Activated CD4-positive, alpha-beta T cell treated with anti-CD3 and anti-CD28 coated beads for 48 hours (primary cell): ENCODE data around the gene OR8K1.

Experiments
- DNase-seq: peaks from one replicate; pipeline ENCODE4 v3.0.0-alpha.2; 2020

OR8K1 gene

DNA sequence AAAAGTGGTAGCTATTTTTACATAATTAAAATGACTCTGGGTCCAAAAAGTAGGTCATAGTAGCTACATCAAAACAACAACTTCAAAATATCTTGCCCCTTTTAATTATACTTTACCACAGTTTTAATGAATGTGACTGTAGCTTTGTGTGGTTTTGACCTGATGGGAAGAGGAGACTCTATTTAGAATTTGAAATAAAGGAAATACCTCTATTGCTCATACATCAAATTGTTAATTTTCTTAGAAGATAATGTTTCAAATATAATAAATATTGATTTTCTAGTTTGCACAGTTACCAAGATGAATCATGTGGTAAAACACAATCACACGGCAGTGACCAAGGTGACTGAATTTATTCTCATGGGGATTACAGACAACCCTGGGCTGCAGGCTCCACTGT, at the start of gene OR8K1:
Gene OR8K1, plus strand, starts transcription at position 301 of the 400 bp plus-strand sequence. Its CDS starts 0 bp downstream, at position 301.
- DNase-seq: no peak

DNA sequence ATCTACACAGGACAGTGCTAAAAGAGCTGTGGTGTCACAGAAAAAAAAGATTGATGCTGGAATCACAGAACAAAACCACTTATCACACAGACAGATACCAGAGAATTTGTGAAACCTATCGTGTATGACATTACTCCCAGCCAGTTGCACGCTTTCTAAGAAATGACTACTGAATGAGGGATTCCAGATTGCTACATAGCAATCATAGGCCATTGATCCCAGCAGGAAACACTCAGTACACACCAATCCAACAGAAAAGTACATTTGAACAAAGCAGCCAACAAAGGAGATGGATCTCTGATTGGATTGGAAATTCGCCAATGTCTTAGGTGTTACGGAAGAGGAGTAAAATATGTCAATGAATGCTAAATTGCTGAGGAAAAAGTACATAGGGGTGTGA, 48.9 kb upstream of the OR8K1 start:
- DNase-seq: no peak

DNA sequence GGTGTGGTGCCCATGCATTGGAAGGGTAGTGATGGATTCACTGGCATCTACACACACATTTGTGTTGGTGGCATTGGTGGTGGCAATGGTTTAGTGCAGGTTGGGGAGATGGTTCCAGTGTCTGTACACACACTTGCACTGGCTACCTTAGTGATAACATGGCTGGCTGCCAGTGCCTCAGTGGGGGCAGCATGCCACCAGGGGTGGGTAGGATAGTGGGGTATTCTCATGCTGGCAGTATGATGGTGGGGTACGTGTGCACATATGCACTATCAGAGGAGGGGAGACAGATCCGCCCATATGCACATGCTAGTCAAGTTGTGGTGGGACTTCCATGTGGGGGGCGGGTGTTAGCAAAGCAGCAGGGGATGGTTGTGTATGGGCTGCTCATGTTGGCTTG, 38.0 kb upstream of the OR8K1 start:
- no peak for DNase-seq

DNA sequence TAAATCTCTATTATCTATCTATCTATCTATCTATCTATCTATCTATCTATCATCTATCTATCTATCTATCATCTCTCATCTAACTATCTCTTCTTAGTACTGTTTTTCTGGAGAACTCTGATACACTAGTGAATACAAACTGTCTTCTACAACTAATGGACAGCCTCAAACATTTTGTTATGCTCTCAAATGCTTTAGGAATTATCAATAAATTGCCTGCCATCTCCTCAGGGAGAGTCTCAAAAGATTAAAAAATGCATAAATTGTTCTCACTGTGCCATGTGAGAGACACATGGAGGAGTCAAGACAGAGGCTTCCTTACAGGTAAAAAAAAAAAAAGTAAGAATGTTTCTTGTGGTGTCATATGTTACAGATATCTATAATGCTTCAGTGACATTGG, 31.0 kb upstream of the OR8K1 start, which contains the start of gene OR8K3:
Gene OR8K3, plus strand, starts transcription at position 301 of the 400 bp plus-strand sequence. CDS start 3,163 bp downstream, outside the sequence.
- DNase-seq: no peak

DNA sequence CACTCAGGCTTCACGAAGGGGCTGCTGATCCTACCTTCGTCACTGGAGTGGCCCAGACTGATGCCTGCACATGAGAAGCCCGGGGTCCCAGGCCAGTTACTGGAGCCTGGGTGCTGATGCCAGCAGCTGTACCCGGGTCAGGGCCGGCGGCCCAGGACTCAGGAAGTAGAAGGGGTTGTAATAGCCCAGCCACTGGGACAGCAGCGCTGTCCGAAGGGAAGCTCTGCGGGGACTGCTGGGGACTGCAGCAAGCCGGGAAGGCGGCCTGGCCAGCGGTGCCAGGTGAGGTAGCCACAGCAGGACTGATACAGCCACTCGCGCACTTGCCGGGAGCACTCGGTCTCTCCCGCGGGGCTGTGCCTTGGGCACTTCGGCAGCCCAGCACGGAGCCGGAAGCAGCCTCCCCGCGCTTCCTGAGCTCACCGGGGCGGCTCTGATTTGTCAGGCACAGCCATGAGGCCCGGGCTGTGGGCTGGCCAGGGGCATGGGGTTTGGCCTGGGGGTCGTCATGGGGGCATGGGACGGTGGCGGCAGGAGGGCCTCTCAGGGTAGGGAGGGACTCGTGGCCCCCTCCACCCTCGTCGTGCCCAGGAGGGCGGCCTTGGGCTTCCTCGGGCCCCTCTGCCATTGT, 13.9 kb upstream of the OR8K1 start:
- no peak for DNase-seq

DNA sequence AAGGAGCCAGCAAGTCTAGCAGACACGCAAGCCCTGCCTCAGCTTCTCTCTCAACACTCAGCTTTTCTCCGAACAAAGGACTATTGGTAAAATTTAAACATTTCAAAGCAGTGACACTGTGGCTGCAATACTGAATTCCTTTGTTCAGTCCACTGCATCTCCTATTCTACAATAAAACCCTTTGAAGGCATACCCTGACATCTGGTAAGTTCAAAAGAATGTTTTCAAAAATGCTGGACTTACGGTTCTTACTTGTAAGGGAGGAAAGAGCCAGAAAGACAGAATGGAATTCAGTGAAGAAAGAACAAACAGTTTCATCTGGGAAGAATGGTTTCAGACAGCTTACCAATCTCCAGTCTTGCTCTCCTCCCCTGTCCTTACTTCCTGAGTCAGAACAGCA, 12.7 kb upstream of the OR8K1 start:
- no peak for DNase-seq

DNA sequence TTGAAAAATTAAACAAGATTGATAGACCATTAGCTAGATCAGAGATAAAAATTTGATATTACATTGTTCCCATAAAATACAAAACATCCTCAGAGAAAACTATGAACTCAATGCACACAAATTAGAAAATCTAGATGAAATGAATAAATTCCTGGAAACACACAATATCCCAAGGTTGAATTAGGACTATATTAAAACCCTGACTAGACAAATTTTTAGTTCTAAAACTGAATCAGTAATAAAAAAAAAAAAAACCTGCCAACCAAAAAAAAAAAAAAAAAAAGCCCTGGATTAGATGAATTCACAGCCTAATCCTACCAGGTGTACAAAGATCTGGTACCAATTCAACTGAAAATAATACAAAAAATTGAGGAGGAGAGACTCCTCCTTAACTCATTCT, 5.5 kb upstream of the OR8K1 start:
- DNase-seq: no peak

DNA sequence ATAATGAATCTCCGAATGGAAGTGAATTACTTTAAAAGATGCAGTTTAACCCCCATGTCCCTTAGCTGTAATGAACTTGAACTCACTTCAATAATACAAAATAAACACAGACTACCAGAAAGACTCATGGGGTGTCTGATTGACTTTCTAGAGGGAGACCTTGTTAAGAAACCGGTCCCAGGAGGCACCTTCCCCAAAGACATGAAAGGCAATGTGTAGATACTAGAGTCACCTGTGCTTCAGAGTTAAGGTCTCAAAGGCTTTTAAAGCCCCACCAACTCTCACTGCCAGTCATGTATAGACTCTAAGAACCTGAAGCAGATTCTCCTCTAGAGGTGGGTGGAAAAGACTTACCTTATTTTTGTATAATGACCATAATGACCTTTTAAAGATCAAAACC, 8.2 kb downstream of the OR8K1 start, which contains the start of gene OR8J1:
Gene OR8J1, plus strand, starts transcription at position 301 of the 400 bp plus-strand sequence. CDS start 5,956 bp downstream, outside the sequence.
- no peak for DNase-seq

DNA sequence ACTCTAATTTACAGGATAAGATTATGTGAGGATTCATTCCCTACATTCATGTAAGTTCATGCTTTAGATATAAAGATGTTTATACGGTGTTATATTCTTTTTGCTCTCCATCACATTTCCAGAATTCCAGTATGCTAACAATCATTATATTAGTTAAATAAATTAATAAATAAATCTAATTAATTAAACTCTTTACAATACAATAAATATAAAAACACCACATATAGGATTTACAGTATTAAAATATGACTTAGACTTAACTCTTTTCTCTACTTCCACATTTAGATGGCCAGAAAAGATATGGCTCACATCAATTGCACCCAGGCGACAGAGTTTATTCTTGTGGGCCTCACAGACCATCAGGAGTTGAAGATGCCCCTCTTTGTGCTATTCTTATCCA, 29.5 kb downstream of the OR8K1 start, which contains the start of gene OR8U1:
Gene OR8U1, plus strand, starts transcription at position 301 of the 400 bp plus-strand sequence. Its CDS starts 0 bp downstream, at position 301.
- no peak for DNase-seq

DNA sequence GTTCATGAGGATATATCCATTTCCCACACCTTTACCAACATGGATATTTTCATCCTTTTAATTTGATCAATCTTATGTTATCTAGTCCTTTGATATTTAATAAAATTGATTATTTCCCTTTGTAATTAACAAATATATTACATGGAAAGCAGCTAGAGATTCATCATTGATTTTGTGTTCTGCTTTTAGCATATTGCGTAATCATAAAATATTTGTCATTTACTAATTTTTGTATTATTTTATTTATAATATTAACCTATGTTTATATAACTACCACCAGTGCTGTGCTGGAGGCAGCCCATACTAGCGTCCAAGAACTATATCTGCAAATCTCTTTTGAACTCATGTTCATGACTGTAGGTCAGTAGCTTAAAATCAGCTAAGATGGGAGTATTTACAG, 34.3 kb downstream of the OR8K1 start:
- DNase-seq: no peak

DNA sequence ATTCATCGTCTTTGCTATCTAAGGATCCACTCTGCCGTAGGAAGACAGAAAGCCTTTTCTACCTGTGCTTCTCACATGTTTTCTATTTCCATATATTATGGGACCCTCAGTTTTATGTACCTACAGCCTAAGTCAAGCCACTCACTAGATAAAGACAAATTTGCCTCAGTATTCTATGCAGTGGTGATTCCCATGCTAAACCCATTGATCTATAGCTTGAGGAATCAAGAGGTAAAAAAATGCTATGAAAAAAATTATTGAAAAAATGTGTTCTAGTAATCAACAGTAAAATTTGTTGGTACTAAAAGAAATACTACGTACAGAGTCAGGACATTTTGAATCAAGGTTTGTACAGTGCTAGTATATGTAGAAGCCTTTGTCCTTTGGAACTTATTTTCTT, 48.5 kb downstream of the OR8K1 start:
- no peak for DNase-seq

DNA sequence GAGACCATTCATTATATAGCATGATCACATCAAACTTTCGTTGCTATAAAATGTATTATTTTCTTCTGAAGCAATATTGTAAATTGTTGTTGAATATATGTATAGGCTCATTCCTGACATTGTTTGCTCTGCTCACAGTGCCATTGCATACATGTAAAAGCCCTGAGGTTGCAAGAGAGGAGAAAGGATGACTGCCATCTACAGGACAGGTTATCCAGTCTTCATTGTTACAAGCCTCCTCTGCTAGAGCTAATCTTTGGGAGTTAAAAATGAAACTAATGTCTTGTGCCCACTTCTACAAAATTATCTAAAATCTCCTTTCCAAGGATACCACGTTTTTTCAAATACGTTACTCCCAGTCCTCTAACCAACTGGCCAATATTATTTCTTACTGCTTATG, 50.2 kb downstream of the OR8K1 start:
- no peak for DNase-seq
